HG02571 (cell line): ENCODE data around the gene PCDHA2.
"Not testable (repeated sequence)": the region's sequence is repeated elsewhere in the genome, so short reads cannot be mapped to it uniquely, and the experiment has no call there.

Experiments
- ATAC-seq: cut with Tn5 transposase; IDR thresholded peaks from one replicate; pipeline ENCODE4 v1.9.1; 2021; ENCODE audit warnings: mild to moderate bottlenecking, moderate library complexity; ENCODE audit not compliant: unreplicated experiment

The PCDHA2 gene

DNA sequence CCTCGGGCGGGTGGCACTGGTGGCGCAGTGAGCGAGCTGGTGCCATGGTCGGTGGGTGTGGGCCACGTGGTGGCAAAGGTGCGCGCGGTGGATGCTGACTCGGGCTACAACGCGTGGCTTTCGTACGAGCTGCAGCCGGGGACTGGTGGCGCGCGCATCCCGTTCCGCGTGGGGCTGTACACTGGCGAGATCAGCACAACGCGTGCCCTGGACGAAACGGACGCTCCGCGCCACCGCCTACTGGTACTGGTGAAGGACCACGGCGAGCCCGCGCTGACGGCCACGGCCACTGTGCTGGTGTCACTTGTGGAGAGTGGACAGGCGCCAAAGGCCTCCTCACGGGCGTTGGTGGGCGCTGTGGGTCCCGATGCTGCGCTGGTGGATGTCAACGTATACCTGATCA, 14.2 kb downstream of the PCDHA2 start:
- ATAC-seq = no peak

DNA sequence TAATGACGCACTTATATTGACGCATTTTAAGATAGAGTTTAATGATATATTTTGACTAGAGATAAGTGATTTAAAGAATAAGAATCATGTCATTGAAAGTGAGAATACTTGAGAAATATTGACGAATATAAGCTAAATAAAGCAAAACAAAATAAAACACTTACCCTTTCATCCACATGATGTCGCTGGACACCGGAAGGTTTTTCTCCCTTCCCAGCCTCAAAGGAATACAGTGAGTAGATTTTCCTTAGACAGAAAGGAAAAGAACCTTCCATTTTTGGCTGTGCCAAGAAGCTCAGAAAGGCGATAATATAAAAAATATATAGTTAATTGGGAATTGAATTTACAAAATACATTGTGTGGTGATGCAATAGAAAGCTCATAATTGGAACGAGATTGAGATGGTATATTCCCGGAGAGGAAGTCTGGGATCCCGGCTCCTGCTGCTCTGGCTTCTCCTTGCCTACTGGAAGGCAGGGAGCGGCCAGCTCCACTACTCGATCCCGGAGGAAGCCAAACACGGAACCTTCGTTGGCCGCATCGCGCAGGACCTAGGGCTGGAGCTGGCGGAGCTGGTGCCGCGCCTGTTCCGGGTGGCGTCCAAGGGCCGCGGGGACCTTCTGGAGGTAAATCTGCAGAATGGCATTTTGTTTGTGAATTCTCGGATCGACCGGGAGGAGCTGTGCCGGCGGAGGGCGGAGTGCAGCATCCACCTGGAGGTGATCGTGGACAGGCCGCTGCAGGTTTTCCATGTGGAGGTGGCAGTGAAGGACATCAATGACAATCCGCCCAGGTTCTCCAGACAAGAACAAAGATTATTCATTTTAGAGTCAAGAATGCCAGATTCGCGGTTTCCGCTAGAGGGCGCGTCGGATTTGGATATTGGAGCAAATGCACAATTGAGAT, 27.0 kb downstream of the PCDHA2 start, which contains the start of gene PCDHA5:
Gene PCDHA5, plus strand, starts transcription at position 239 of the 906 bp plus-strand sequence.
- no peak for ATAC-seq

DNA sequence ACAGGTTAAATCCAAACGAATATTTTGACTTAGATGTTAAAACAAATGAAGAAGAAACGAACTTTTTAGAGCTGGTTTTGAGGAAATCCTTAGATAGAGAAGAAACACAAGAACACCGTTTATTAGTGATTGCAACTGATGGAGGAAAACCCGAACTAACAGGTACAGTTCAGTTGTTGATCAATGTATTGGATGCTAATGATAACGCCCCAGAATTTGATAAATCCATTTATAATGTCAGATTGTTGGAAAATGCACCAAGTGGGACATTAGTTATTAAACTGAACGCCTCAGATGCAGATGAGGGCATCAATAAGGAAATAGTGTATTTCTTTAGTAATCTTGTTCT, 27.6 kb downstream of the PCDHA2 start:
- ATAC-seq = no peak

DNA sequence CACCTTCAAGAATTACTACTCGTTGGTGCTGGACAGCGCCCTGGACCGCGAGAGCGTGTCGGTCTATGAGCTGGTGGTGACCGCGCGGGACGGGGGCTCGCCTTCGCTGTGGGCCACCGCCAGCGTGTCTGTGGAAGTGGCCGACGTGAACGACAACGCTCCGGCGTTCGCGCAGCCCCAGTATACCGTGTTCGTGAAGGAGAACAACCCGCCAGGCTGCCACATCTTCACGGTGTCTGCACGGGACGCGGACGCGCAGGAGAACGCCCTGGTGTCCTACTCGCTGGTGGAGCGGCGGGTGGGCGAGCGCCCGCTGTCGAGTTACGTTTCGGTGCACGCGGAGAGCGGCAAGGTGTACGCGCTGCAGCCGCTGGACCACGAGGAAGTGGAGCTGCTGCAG, 28.3 kb downstream of the PCDHA2 start:
- not testable (repeated sequence) for ATAC-seq

GRCh38 chr5:140823475-140823874, 28.8 kb downstream of the PCDHA2 start:
- no peak for ATAC-seq

- no peak for ATAC-seq
Measured at GRCh38 chr5:140827704-140828361, 33.2 kb downstream of the PCDHA2 start, which contains the start of gene PCDHA6. Gene PCDHA6, plus strand, starts transcription at chr5:140827960. Its CDS starts 132 bp downstream, at chr5:140828092.

DNA sequence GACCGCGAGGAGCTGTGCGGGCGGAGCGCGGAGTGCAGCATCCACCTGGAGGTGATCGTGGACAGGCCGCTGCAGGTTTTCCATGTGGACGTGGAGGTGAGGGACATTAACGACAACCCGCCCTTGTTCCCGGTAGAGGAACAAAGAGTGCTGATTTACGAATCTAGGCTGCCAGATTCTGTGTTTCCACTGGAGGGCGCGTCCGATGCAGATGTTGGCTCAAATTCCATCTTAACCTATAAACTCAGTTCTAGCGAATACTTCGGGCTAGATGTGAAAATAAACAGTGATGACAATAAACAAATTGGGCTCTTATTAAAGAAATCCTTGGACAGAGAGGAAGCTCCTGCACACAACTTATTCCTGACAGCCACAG, 33.7 kb downstream of the PCDHA2 start:
- ATAC-seq = no peak

- ATAC-seq = not testable (repeated sequence)
Measured at GRCh38 chr5:140829511-140830501, 35.2 kb downstream of the PCDHA2 start.

DNA sequence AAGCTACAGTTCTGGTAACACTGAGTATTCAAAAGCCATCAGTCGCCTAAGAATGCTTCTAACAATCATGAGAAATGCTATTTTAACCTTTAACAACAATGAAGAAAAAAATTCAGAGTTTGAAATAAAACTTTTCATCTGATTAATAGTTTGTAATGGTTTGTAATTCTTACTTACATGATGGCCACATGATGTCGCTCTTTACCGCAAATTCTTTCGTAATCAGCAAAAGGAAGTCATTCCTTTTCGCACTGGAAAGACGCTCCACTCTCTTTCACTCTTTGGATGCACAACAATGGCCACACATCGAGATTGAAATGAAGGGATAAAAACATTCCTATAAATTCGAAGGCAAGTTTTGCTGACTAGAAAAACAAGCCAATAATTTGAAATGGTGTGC, 39.3 kb downstream of the PCDHA2 start, which contains the start of gene PCDHA7:
Gene PCDHA7, plus strand, starts transcription at position 277 of the 400 bp plus-strand sequence. Its CDS starts 115 bp downstream, at position 392.
- no peak for ATAC-seq

DNA sequence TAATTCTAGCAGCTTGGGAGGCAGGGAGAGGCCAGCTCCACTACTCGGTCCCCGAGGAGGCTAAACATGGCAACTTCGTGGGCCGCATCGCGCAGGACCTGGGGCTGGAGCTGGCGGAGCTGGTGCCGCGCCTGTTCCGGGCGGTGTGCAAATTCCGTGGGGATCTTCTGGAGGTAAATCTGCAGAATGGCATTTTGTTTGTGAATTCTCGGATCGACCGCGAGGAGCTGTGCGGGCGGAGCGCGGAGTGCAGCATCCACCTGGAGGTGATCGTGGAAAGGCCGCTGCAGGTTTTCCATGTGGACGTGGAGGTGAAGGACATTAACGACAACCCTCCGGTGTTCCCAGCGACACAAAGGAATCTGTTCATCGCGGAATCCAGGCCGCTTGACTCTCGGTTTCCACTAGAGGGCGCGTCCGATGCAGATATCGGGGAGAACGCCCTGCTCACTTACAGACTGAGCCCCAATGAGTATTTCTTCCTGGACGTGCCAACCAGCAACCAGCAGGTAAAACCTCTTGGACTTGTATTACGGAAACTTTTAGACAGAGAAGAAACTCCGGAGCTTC, 39.9 kb downstream of the PCDHA2 start:
- ATAC-seq = not testable (repeated sequence)

DNA sequence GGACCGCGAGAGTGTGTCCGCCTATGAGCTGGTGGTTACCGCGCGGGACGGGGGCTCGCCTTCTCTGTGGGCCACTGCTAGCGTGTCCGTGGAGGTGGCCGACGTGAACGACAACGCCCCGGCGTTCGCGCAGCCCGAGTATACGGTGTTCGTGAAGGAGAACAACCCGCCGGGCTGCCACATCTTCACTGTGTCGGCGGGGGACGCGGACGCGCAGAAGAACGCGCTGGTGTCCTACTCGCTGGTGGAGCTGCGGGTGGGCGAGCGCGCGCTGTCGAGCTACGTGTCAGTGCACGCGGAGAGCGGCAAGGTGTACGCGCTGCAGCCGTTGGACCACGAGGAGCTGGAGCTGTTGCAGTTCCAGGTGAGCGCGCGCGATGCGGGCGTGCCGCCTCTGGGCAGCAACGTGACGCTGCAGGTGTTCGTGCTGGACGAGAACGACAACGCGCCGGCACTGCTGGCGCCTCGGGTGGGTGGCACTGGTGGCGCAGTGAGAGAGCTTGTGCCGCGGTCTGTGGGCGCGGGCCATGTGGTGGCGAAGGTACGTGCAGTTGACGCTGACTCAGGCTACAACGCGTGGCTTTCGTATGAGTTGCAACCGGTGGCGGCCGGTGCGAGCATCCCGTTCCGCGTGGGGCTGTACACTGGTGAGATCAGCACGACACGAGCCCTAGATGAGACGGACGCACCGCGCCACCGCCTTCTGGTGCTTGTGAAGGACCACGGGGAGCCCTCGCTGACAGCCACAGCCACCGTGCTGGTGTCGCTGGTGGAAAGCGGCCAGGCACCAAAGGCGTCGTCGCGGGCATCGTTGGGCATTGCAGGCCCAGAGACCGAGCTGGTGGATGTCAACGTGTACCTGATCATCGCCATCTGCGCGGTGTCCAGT, 41.2 kb downstream of the PCDHA2 start:
- no peak for ATAC-seq

DNA sequence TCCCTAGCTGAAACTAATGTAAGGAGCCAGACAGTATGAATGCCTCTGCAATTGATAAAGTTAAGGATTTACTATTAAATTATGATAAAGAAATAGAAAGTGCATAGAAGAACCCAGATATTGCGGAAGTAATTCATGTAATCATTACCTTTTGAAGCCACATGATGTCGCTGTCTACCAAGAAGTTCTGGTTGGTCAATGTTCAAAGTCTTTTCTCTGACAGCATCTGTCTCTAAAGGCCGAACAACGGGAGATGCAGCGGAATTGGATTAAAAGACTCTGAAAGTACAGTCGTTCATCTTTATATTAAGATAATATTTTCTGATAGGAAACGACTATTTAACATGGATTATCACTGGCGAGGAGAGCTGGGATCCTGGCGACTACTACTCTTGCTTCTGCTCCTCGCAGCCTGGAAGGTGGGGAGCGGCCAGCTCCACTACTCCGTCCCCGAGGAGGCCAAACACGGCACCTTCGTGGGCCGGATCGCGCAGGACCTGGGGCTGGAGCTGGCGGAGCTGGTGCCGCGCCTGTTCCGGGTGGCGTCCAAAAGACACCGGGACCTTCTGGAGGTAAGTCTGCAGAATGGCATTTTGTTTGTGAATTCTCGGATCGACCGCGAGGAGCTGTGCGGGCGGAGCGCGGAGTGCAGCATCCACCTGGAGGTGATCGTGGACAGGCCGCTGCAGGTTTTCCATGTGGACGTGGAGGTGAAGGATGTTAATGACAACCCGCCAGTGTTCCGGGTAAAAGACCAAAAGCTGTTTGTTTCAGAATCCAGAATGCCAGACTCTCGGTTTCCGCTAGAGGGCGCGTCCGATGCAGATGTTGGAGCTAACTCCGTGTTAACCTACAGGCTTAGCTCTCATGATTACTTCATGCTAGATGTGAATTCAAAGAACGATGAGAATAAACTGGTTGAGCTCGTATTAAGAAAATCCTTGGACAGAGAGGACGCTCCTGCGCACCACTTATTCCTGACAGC, 46.6 kb downstream of the PCDHA2 start, which contains the start of gene PCDHA8:
Gene PCDHA8, plus strand, starts transcription at position 210 of the 985 bp plus-strand sequence. Its CDS starts 135 bp downstream, at position 345.
- ATAC-seq = no peak

DNA sequence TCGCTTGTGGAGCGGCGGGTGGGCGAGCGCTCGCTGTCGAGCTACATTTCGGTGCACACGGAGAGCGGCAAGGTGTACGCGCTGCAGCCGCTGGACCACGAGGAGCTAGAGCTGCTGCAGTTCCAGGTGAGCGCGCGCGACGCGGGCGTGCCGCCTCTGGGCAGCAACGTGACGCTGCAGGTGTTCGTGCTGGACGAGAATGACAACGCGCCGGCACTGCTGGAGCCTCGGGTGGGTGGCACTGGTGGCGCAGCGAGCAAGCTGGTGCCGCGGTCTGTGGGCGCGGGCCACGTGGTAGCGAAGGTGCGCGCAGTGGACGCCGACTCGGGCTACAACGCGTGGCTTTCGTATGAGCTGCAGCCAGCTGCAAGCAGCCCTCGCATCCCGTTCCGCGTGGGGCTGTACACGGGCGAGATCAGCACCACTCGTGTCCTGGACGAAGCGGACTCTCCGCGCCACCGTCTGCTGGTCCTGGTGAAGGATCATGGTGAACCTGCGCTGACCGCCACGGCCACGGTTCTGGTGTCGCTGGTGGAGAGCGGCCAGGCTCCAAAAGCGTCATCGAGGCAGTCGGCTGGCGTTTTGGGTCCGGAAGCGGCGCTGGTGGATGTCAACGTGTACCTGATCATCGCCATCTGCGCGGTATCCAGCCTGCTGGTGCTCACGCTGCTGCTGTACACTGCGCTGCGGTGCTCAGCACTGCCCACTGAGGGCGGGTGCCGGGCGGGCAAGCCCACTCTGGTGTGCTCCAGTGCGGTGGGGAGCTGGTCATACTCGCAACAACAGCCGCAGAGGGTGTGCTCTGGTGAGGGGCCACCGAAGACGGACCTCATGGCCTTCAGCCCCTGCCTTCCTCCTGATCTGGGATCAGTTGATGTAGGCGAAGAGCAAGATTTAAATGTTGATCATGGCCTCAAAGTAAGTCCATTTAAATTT, 48.4 kb downstream of the PCDHA2 start:
- ATAC-seq = no peak
